Left ventricle myocardium inferior (tissue), 1 donor: ENCODE measurements around the gene TRAFD1. TPM values are rescaled to one million over a fixed set of nuclear protein-coding genes. Genes with fewer than 3 reads are reported as not detected.

Experiments used
- DNase-seq: peaks from one replicate; pipeline ENCODE4 v3.0.0-alpha.2; 2020
- H3K27ac ChIP-seq: fragments of 200-600 bp; replicated peaks from 2 replicates; pipeline ENCODE4 v1.8.0; 2021
- H3K27me3 ChIP-seq: fragments of 200-600 bp; 2 replicates; pipeline ENCODE4 v1.8.0; 2021; ENCODE audit warnings: low read depth
- H3K36me3 ChIP-seq: fragments of 200-600 bp; 2 replicates; pipeline ENCODE4 v1.8.0; 2021
- H3K4me1 ChIP-seq: fragments of 200-600 bp; 2 replicates; pipeline ENCODE4 v1.8.0; 2021
- H3K4me3 ChIP-seq: fragments of 200-600 bp; 2 replicates; pipeline ENCODE4 v1.8.0; 2021; ENCODE audit warnings: mild to moderate bottlenecking, moderate library complexity
- H3K9me3 ChIP-seq: fragments of 200-600 bp; replicated peaks from 2 replicates; pipeline ENCODE4 v1.8.0; 2021
- intact Hi-C: fragments of 100-400 bp; cut with micrococcal nuclease; formaldehyde crosslinking; loops from one replicate; pipeline ENCODE4 v1.11.0; 2022
- total RNA-seq: library from RNA; stranded (reverse); fragmentation: NEBNext Ultra II Directional; extraction: Animal tissue kit (Norgen Biotek cat#: 25700); gene quantifications from one replicate; pipeline ENCODE4 v1.2.1, GENCODE V29; 2021
- TF ChIP-seq, protein P1 (sequence below): fragments of 200-600 bp; IDR thresholded peaks from 2 replicates; pipeline ENCODE4 v1.8.0; 2021; ENCODE audit warnings: antibody characterized with exemption, mild to moderate bottlenecking, borderline replicate concordance
- donor health status: DM: no; HTN: yes; CAD: no; lungs with severe emphysema.

The TRAFD1 gene
- total RNA-seq, 1 donor from 2014 or later = 19.8 TPM

DNA sequence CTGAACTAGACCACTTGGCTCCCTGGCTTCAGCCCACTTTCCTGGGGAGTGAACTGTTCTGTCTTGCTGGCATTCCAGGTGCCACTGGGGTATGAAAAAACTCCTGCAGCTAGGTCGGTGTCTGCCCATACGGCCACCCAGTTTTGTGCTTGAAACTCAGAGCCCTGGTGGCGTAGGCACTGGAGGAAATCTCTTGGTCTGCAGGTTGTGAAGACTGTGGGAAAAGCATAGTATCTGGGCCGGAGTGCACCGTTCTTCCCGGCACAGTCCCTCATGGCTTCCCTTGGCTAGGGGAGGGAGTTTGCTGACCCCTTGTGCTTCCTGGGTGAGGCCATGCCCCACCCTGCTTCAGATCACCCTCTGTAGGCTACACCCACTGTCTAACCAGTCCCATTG is 33.8 kb downstream of the TRAFD1 start:
- no peak overlapping the region for H3K27ac ChIP-seq
- no peak for DNase-seq
- peaks cover 81% of the 10 kb centered on the region for H3K36me3 ChIP-seq
- TF ChIP-seq, protein P1, sequence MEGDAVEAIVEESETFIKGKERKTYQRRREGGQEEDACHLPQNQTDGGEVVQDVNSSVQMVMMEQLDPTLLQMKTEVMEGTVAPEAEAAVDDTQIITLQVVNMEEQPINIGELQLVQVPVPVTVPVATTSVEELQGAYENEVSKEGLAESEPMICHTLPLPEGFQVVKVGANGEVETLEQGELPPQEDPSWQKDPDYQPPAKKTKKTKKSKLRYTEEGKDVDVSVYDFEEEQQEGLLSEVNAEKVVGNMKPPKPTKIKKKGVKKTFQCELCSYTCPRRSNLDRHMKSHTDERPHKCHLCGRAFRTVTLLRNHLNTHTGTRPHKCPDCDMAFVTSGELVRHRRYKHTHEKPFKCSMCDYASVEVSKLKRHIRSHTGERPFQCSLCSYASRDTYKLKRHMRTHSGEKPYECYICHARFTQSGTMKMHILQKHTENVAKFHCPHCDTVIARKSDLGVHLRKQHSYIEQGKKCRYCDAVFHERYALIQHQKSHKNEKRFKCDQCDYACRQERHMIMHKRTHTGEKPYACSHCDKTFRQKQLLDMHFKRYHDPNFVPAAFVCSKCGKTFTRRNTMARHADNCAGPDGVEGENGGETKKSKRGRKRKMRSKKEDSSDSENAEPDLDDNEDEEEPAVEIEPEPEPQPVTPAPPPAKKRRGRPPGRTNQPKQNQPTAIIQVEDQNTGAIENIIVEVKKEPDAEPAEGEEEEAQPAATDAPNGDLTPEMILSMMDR = no peak
- no peaks in the 10 kb centered on the region for H3K4me1 ChIP-seq
- intact Hi-C loops = no loop called here
- peaks cover 10% of the 10 kb centered on the region for H3K9me3 ChIP-seq
- H3K27me3 ChIP-seq = no peaks in the 10 kb centered on the region
- no peak overlapping the region for H3K4me3 ChIP-seq

DNA sequence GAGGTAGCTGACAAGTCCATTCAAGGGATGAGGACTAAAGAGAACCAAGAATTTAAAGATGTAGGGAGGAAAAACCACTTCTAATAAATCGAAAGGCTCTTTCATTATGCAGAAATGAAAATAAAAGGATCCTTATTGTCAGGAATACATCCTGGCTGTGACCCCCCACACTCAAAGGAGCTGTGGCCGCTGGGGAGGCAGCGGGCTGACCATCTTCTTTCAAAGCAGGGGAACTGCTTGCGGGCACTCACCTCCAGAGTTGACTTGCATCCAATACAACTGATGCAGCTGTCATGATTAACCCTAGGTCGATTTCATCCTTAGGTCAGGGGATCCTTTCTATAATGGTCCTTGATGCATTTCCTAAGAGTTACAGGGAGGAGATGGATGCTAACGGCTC is 35.3 kb downstream of the TRAFD1 start:
- TF ChIP-seq, protein P1 = no peak
- intact Hi-C loops = no loop called here
- no peaks in the 10 kb centered on the region for H3K27me3 ChIP-seq
- H3K27ac ChIP-seq = no peak overlapping the region
- no peak for DNase-seq
- peaks cover 78% of the 10 kb centered on the region for H3K36me3 ChIP-seq
- H3K9me3 ChIP-seq = peaks cover 10% of the 10 kb centered on the region
- H3K4me3 ChIP-seq = no peak overlapping the region
- no peaks in the 10 kb centered on the region for H3K4me1 ChIP-seq

DNA sequence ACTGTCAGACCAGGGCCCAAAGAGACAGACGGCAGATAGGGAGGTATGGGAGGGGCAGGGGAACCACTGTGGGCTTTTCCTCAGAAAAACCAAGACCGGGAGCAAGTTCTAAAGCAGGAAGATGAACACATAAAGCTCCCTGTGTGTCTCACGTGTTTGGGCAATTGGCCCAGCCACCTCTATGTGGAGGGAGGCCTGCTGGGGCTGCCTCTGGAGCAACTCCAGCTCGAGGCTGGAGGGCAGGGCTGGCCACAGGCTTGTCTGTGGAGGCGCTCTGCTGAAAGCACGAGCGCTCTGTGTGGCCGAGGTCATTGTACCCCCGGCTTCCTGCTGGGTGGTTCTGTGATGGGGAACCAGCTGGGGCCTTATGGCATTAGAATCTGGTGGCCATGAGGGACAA is 36.4 kb downstream of the TRAFD1 start:
- H3K27me3 ChIP-seq = no peaks in the 10 kb centered on the region
- H3K4me1 ChIP-seq = no peaks in the 10 kb centered on the region
- H3K9me3 ChIP-seq = peaks cover 10% of the 10 kb centered on the region
- intact Hi-C loops = no loop called here
- H3K36me3 ChIP-seq = peaks cover 73% of the 10 kb centered on the region
- H3K4me3 ChIP-seq = no peak overlapping the region
- no peak for DNase-seq
- H3K27ac ChIP-seq = no peak overlapping the region
- TF ChIP-seq, protein P1 = no peak

DNA sequence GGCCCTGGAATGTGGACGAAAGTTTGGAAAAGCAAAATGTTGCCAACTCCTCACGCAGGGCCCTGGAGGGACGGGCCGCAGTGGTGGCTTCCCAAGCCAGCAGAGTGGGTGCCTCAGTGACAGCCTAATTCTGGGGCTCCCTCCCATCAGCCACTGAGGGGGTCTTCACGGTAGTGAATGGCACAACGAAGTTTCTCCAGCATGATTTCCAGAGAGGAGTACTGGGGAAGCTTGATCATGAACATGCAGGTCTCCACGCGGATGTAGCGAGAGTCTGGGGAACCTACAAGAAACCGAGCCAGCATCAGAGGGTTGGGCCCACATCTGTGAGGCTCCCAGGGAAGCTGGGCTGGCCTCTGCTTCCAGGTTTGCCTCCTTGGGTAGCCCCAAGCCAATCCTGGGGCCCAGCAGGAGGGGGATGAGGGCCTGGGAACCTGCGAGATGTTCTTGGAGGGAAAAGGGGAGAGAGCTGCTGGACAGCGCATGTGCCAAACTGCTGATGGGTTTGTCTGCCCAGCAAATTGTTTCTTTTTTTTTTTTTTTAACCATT is 37.0 kb downstream of the TRAFD1 start:
- no peak for DNase-seq
- intact Hi-C loops = no loop called here
- H3K9me3 ChIP-seq = peaks cover 10% of the 10 kb centered on the region
- H3K4me1 ChIP-seq = no peaks in the 10 kb centered on the region
- no peak overlapping the region for H3K4me3 ChIP-seq
- no peak overlapping the region for H3K27ac ChIP-seq
- TF ChIP-seq, protein P1 = no peak
- H3K36me3 ChIP-seq = peaks cover 67% of the 10 kb centered on the region
- no peaks in the 10 kb centered on the region for H3K27me3 ChIP-seq

DNA sequence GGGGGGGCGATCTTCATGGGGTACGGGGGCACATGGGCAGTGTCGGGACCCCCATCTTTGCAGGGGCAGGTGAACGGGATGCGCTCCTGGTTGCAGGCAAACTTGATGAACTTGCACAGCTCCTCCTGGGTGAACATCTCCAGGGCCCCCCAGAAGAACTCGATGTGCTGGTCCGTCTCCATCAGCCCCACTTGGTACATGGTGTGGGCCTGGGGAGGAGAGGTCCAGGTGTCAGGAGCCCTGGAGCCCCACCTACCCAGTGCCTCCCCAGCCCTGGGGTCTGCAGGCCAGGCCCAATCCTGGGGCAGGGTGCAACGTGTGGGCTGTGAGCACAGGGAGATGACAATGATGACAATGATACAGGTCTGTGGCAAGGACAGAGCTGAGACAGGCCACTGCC is 37.7 kb downstream of the TRAFD1 start:
- TF ChIP-seq, protein P1 = no peak
- Histone ChIP-seq H3K4me3 (no peak overlapping the region), H3K4me1 (no peaks in the 10 kb centered on the region), H3K36me3 (peaks cover 66% of the 10 kb centered on the region), H3K9me3 (peaks cover 10% of the 10 kb centered on the region), H3K27me3 (no peaks in the 10 kb centered on the region), H3K27ac (no peak overlapping the region)
- intact Hi-C loops = no loop called here
- no peak for DNase-seq
